ENCODE measurements around the gene SPATA13. TPM values are rescaled to one million over a fixed set of nuclear protein-coding genes. Genes with fewer than 3 reads are reported as not detected.

The SPATA13 gene
- total RNA-seq, 2 donors from 2014 or later: 19.4 to 24.8 TPM

GRCh38 chr13:24279327-24280110 lies 119.0 kb downstream of the SPATA13 start:
- Histone ChIP-seq H3K27ac (ENCODE audit: low read depth, low read length) (no peak overlapping the region), H3K4me3 (ENCODE audit: low read length) (no peak overlapping the region), H3K9me3 (ENCODE audit: control insufficient read depth, low read length) (no peaks in the 10 kb centered on the region), H3K27me3 (ENCODE audit: control insufficient read depth, insufficient read depth, low read length, poor library complexity, severe bottlenecking) (no peaks in the 10 kb centered on the region), H3K4me1 (ENCODE audit: control insufficient read depth, insufficient read depth, low read length) (no peaks in the 10 kb centered on the region), H3K36me3 (ENCODE audit: control insufficient read depth, insufficient read depth, low read length) (no peaks in the 10 kb centered on the region), H3K9ac (ENCODE audit: extremely low read depth, low read length, poor library complexity, severe bottlenecking) (no peak overlapping the region)
- Mint-ChIP-seq H3K36me3 (ENCODE audit: low read depth) (peaks cover 7% of the 10 kb centered on the region), H3K4me3 (no peak overlapping the region), H3K9me3 (no peaks in the 10 kb centered on the region), H3K4me1 (peaks cover 9% of the 10 kb centered on the region), H3K27ac (peak overlapping the region; percentile 78), H3K27me3 (ENCODE audit: insufficient read depth) (no peaks in the 10 kb centered on the region)
- TF ChIP-seq CTCF (conservative IDR thresholded peaks at IDR 0.05): no peak
- DNase-seq: peak; percentile 29
- WGBS, 2 experiments (ENCODE audit: insufficient coverage in 1 of 2, insufficient read length in 1 of 2): 92 to 94% methylated on average over 7 to 8 of the region's 8 CpGs

- no peaks in the 10 kb centered on the region for H3K9me3 Mint-ChIP-seq
- no peak overlapping the region for H3K9ac ChIP-seq (ENCODE audit: extremely low read depth, low read length, poor library complexity, severe bottlenecking)
- H3K27ac ChIP-seq (ENCODE audit: low read depth, low read length): peak overlapping the region; percentile 5
- TF ChIP-seq CTCF (conservative IDR thresholded peaks at IDR 0.05): no peak
- 94 to 98% methylated on average over 5 to 7 of the region's 7 CpGs for WGBS, 2 experiments (ENCODE audit: insufficient coverage in 1 of 2, insufficient read length in 1 of 2)
- no peaks in the 10 kb centered on the region for H3K36me3 ChIP-seq (ENCODE audit: control insufficient read depth, insufficient read depth, low read length)
- H3K4me3 ChIP-seq (ENCODE audit: low read length): no peak overlapping the region
- H3K4me1 ChIP-seq (ENCODE audit: control insufficient read depth, insufficient read depth, low read length): no peaks in the 10 kb centered on the region
- H3K27me3 ChIP-seq (ENCODE audit: control insufficient read depth, insufficient read depth, low read length, poor library complexity, severe bottlenecking): no peaks in the 10 kb centered on the region
- peak; percentile 28 for DNase-seq
- no peaks in the 10 kb centered on the region for H3K4me1 Mint-ChIP-seq
- H3K27me3 Mint-ChIP-seq (ENCODE audit: insufficient read depth): no peaks in the 10 kb centered on the region
- no peak overlapping the region for H3K4me3 Mint-ChIP-seq
- H3K9me3 ChIP-seq (ENCODE audit: control insufficient read depth, low read length): no peaks in the 10 kb centered on the region
- H3K36me3 Mint-ChIP-seq (ENCODE audit: low read depth): peaks cover 11% of the 10 kb centered on the region
- H3K27ac Mint-ChIP-seq: peak overlapping the region; percentile 38
These were observed 120.2 kb downstream of the SPATA13 start for GRCh38 chr13:24280720-24281119.

- Mint-ChIP-seq H3K9me3 (no peaks in the 10 kb centered on the region), H3K4me1 (no peaks in the 10 kb centered on the region), H3K4me3 (no peak overlapping the region), H3K36me3 (ENCODE audit: low read depth) (peaks cover 16% of the 10 kb centered on the region), H3K27ac (no peak overlapping the region), H3K27me3 (ENCODE audit: insufficient read depth) (no peaks in the 10 kb centered on the region)
- no peak for TF ChIP-seq CTCF (conservative IDR thresholded peaks at IDR 0.05)
- Histone ChIP-seq H3K4me3 (ENCODE audit: low read length) (no peak overlapping the region), H3K9me3 (ENCODE audit: control insufficient read depth, low read length) (no peaks in the 10 kb centered on the region), H3K9ac (ENCODE audit: extremely low read depth, low read length, poor library complexity, severe bottlenecking) (no peak overlapping the region), H3K27ac (ENCODE audit: low read depth, low read length) (peak overlapping the region; percentile 5), H3K27me3 (ENCODE audit: control insufficient read depth, insufficient read depth, low read length, poor library complexity, severe bottlenecking) (no peaks in the 10 kb centered on the region), H3K36me3 (ENCODE audit: control insufficient read depth, insufficient read depth, low read length) (no peaks in the 10 kb centered on the region), H3K4me1 (ENCODE audit: control insufficient read depth, insufficient read depth, low read length) (no peaks in the 10 kb centered on the region)
- WGBS, 2 experiments (ENCODE audit: insufficient coverage in 1 of 2, insufficient read length in 1 of 2): 93% methylated on average over 13 to 18 of the region's 18 CpGs
- peak; percentile 31 for DNase-seq
These were observed 120.9 kb downstream of the SPATA13 start for GRCh38 chr13:24281188-24282008.

Data from endodermal cell (in vitro differentiated cells).